H4 (cell line): ENCODE data around the gene EXOC6. TPM values are rescaled to one million over a fixed set of nuclear protein-coding genes. Genes with fewer than 3 reads are reported as not detected.

Experiments
- DNase-seq: peaks from one replicate; pipeline ENCODE4 v3.0.0-alpha.2; 2015; ENCODE audit warnings: low spot score
- total RNA-seq: library from RNA; depleted of rRNA; stranded (reverse); fragments of >200 nt; shearing (Covaris generic); gene quantifications from 2 replicates; pipeline ENCODE4 v1.2.3, GENCODE V29; 2014

Gene EXOC6
- total RNA-seq, 1 experiment from 2014 or later = 8.8 TPM

DNA sequence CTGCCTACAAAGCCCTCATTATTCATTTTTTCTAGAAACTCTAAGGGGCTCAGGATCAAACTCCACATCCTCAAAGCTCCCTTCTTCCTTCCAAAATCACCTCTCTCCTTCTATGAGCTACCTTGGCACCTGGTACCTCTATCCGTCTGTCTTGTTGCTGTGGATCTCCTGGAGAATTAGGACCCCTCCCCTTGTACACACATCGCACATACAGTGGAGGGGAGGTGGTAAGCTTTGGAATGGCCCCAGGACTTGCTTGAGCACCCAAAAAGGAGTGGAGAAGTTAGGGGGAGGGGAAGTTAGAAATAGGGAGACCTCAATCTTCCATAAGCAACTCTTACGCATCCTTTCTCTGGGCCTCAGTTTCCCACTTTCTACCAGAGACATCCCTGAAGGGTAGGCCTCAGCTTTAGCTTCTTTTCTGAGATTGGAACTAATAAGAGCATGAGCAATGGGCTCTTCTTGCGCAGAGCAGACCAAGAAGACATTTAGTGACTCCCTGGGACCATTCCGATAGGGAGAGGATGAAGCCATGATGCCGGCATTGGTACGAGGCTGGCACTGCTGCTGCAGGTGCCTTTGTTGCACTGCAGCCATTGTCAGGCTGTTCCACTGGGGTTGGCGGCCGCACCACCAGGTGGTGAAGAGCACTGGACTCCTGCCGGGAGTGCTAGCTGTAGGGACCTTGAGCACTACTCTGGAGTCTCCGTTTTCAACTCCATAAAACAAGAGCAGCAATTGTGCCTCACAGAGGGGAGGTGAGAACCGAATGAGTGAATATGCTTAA is 216.7 kb downstream of the EXOC6 start:
- DNase-seq = no peak

DNA sequence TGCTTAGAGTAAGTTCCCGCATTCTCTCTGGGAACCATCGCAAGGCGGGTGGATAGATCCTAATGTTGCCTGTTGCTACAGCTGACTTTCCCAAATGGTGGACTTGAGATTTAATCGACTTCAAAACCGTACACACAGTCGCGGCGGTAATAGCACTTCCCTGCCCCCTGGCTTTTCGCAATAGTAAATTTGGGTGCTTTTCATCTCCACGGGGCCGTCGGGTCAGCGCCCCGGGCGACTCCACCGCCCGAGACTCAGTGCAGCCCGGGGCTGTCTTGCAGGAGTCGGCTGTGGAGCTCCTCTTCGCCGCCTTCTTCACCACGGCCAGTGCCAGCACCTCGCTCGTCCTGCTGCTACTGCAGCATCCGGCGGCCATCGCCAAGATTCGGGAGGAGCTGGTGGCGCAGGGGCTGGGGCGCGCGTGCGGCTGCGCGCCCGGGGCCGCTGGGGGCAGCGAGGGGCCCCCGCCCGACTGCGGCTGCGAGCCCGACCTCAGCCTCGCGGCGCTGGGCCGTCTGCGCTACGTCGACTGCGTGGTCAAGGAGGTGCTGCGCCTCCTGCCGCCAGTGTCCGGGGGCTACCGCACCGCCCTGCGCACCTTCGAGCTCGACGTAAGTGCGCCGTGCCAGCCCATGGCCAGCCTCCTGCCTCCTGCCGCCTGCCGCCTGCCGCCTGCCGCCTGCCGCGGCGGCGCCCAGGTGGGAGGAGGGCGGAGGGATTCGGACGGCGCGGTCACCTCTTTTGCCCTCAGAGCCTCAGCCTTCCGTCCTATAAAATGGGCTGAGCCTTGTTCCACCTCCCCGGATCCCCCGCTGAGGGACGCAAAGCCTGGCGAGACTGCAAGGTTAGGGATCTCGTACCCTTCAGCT is 217.6 kb downstream of the EXOC6 start:
- DNase-seq = no peak

- no peak for DNase-seq
Observed at GRCh38 chr10:93066544-93066913, 218.2 kb downstream of the EXOC6 start.

DNA sequence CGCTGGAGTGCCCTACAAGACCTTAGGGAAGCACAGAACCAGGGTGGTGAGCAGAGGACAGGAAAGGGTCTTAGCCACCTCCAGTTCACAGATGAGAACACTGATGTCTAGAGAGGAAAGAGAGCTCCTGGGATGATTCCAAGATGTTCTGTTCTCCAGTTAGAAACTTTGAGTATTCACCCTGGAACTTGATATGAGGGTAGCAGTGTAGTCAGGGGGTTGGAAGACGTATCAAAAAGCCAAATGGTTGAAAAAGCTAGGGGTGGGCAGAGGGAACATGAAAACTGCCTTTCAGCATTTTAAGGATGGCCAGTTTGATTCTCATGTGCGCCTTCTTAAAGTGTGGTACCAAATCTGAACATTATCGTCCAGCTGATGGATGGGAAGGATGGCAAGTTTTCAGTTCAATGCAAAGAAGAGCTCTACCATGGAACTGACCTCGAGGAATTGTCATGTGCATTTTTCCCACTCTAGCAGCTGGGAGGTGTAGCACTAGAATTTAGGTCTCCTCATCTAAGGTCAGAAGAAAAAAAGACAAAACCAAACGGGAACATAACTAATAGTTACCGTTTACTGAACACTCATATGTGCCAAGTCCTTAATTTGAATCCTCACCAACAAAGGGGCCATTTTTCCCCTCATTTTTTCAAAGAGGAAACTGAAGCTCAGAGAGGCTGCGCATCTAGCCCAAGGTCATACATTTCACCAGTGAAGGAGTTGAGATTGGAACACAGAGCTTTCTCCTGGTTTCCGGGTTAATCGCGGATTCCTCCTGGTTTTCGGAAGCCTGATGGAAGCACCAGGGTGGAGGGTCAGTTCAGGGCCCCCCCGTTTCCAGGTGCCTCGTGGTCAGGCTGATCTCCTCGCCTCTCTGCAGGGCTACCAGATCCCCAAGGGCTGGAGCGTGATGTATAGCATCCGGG is 219.4 kb downstream of the EXOC6 start:
- DNase-seq = no peak

DNA sequence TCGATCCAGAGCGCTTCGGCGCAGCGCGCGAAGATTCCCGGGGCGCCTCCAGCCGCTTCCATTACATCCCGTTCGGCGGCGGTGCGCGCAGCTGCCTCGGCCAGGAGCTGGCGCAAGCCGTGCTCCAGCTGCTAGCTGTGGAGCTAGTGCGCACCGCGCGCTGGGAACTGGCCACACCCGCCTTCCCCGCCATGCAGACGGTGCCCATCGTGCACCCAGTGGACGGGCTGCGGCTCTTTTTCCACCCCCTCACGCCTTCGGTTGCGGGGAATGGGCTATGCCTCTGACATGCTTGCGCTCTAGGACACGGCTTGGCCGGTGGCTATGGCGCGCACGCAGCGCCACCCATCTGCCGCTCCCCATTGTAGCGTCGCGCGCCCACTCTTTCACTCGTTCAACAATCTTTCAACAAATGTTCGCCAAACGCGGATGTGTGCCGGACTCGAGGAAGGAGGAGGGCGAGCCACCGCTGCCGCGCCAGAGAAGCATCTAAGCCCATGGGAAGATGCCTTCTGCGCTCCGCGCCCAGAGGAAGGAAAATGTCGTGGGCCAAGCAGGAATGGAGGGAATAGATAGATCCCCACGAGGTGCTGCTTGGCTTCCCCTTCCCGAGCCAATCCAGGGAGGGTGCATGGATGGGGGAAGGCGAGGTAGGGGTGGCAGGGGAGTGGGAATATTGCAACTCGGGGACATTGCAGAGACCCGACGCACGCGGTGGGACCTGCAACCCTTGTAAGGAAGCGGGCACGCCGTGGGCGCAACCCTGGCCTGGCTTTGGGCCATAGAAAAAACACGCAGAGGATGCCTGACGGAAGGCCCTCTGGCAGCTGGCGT is 220.3 kb downstream of the EXOC6 start:
- no peak for DNase-seq

DNA sequence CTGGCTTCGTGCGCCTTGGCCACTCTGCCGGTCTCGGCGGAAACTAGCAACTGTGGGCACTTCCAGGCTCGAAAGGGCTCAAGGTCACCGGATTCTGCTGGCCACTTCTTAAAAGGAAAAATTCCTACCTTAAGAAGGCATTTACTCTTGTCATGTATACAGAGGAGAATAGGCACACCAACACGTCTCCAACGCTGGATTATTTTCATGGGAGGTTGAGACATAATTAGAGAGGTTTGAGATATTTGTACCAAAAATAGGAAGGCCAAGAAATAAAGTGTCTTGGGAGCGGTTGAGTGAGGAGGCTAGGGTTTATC is 220.9 kb downstream of the EXOC6 start:
- DNase-seq = no peak

DNA sequence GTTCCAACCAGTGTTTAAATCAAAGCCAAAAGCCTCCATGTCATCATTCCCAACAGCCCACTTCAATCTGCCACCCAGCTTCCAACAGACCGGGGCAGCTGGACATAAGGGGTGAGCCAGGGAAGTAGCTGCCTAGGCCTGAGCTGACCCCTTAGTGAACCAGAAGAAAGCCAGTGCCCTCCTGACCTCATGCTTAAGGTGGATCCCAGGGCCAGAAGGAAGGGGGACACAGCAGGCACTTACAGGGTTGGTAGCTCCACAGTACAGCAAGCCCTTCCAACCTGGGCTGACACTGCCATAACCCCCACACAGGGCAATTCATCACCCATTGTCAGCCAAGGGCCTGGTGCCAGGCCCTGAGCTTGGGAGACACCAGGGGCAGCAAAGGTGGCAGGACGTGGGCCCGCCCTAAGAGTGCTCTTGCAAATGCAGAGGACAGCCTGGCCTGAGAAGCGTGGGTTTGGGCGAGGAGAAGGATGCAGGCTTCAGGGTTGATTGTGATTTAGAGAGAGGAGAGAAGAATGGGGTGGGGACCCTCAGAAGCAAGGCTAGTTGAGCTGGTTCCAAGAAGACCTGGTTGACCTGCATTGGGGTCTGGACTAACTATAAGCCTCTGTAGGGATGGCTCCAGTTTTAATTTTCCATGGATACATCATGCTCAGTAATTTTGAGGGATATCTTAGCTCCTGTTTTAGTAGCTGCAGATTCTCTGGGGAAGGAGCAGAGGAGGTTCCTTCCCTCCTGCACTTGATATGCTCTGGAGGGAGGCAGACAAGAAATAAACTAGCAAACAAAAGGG is 222.3 kb downstream of the EXOC6 start:
- no peak for DNase-seq

DNA sequence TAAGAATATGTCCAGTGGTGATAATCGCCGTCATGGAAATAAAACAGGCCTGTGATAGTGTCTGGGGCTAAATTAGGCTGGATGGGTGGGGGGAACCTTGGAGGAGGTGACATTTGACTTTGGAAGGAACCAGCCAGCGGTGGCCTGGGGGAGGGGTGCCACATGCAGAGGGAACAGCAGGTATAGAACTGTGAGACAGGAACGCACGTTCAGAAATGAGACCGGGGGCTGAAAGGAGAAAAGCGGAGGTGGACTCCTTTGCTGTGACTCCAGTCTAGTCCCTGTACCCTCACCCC is 222.8 kb downstream of the EXOC6 start:
- no peak for DNase-seq

GRCh38 chr10:93071674-93072224 is 223.4 kb downstream of the EXOC6 start:
- no peak for DNase-seq

- no peak for DNase-seq
Observed at GRCh38 chr10:93072225-93072712, 223.9 kb downstream of the EXOC6 start.

DNA sequence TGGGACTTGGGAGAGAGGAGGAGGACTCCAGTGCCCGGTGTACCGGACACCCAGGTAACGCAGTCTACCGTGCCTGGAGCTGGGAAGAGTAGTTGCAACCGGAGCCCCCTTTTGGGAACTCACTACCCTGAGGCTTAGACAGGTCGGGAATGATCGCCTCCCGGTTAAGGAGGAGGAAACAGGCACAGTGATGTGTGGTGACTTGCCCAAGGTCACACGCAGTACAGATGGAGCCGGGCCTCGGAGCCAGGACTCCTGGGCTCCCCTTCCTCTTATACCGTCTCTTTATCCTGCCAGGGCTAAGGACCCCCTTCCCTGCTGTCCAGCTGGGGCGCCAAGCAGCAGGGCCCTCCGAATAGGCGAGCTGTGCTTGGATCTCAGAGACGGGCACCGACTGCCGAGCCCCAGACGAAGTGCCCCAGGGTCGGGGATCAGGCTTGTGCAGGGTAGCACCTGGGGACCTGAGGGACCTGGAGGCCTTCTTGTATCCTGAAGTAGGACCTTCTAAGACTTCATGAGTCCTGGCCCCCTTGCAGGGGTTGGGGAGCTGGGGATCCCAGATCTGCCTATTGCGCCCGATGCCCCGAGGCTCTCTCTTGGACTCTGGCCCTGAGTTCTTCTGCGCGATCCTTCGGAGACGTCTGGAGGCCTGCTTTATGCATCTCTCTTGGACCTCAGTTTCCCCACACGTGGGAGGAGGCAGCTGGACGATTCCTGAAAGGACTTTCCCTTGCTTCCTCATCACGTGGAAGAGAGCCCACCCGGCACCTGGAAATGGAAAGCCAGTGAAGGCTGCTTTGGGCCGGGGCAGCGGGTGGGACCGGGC is 224.6 kb downstream of the EXOC6 start:
- DNase-seq = no peak

- no peak for DNase-seq
Observed at GRCh38 chr10:93073539-93074146, 225.3 kb downstream of the EXOC6 start, which contains the start of gene CYP26A1. Gene CYP26A1, plus strand, starts transcription at chr10:93073893. Its CDS starts 42 bp downstream, at chr10:93073935.

DNA sequence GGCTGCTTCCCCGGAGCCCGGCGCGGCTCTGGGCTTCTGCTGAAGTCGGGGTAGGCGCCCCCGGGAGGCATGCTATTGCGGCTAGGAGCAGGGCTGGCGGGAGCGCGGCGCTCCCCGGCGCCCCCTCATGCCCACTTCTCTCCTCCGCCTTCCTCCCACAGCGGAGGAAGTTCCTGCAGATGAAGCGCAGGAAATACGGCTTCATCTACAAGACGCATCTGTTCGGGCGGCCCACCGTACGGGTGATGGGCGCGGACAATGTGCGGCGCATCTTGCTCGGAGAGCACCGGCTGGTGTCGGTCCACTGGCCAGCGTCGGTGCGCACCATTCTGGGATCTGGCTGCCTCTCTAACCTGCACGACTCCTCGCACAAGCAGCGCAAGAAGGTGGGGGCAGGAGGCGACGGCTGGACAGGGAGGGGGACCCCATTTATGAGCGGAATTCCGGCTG is 225.9 kb downstream of the EXOC6 start:
- DNase-seq = no peak

DNA sequence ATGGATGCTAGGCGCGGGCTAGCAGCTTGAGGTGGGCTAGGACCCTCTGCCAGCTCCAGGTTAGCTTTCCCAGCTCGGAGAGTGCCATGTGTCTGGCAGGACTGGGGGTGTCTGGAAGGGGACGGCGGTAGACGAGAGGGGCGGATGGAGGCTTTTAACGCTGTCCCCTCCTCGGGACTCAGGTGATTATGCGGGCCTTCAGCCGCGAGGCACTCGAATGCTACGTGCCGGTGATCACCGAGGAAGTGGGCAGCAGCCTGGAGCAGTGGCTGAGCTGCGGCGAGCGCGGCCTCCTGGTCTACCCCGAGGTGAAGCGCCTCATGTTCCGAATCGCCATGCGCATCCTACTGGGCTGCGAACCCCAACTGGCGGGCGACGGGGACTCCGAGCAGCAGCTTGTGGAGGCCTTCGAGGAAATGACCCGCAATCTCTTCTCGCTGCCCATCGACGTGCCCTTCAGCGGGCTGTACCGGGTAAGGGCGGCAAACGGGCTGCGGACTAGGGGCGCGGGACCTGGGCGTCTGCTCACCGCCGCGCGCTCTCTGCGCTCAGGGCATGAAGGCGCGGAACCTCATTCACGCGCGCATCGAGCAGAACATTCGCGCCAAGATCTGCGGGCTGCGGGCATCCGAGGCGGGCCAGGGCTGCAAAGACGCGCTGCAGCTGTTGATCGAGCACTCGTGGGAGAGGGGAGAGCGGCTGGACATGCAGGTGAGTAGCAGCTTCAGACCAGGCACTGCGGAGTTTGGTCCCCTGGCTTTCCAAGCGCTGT is 226.5 kb downstream of the EXOC6 start:
- DNase-seq = no peak

- no peak for DNase-seq
Observed at GRCh38 chr10:93075369-93076221, 227.3 kb downstream of the EXOC6 start.

GRCh38 chr10:93076871-93077270 is 228.6 kb downstream of the EXOC6 start:
- DNase-seq = no peak

DNA sequence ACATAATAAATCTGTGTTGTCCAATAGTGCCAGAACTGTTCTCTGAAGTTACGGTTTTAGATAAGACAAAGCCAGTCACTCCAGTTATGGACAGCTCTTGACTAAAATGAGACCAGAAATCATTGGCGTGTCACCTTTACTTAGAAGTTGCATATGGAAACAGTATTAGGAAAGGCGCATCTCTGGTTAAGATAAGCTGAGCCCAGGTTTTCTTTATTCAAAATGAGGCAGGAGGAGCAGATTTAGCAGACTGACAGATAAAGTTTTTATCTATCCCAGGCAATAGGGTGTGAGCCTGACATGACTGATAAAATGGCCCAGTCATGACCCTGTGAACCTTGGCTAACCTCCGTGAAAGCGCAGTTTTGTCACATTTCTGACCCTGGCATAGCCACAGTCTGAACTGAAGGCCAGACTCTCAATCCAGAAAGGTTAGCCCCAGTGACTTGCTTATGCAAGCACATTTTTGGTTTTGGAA is 229.6 kb downstream of the EXOC6 start:
- no peak for DNase-seq
